Testis (tissue), 2 donors: Measurements from ENCODE around the gene VWDE.

Experiments used
- CTCF ChIP-seq, 3 experiments: fragments of 450-650 bp in 2 of 3; fragments of 200-600 bp in 1 of 3; sonication (generic) in 1 of 3; IDR thresholded peaks; one replicate each; pipeline ENCODE4 v1.5.1; 2016 to 2019; ENCODE audit warnings: antibody characterized with exemption in 3 of 3, mild to moderate bottlenecking in 2 of 3, moderate library complexity in 1 of 3
- POLR2A ChIP-seq: fragments of 450-650 bp; IDR thresholded peaks from one replicate; pipeline ENCODE4 v1.6.1; 2017; ENCODE audit warnings: antibody characterized with exemption, mild to moderate bottlenecking, moderate library complexity

DNA sequence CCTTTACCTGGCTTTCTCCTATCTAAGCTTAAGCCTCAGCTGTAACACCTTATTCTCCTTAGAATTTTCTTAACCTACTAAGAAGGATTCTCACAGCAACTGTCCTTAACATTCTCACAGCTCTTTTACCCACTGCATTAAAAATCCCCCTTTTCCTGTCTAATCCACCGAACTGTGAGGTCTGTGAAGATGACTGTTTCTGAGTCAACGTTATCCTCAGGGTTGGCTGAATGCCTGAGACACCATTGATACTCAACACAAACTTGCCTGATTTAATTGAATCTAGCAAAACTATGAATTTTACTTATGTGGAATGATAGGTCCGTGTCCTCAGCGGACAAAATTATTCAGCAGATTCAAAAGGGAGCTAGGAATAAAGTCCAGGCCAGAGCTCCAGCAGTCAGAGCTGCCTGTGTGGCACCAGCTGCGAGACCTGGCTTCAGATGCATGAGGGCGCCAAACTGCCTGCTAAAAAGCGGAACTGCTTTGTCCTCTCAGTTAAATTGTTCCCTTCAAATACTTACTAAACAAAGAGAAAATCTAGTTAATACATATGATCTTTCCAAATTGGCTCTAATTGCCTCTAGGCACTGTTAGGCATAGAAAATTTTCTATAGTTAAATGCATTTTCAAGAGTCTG, 33.4 kb upstream of the VWDE start:
- TF ChIP-seq POLR2A: no peak
- TF ChIP-seq CTCF (IDR thresholded peaks at IDR 0.05): no peak
